ENCODE data around the gene CLEC11A.

The CLEC11A gene, protein sequence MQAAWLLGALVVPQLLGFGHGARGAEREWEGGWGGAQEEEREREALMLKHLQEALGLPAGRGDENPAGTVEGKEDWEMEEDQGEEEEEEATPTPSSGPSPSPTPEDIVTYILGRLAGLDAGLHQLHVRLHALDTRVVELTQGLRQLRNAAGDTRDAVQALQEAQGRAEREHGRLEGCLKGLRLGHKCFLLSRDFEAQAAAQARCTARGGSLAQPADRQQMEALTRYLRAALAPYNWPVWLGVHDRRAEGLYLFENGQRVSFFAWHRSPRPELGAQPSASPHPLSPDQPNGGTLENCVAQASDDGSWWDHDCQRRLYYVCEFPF

DNA sequence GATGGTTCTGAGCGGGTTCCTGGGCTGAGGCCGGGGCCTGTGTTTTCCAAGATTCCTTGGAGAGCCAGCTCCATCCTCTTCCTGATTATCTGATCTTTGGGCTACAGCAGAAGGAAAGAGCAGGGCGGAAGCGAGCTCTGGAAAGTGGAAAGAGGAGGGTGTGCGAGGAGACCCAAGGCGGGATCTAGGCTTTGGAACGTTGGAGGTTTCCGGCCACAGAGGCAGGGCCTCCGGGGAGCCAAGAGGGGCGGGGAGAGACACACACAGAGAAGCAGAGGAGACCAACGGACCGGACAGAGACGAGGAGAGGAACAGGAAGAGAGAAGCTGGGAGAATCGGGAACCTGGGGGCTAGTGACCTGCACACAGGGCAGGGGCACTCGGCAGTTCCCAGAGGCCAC, at the start of gene CLEC11A:
Gene CLEC11A (plus strand): TSS at position 296 of the 400 bp plus-strand sequence. CDS start 162 bp downstream, outside the sequence.
- no peak for DNase-seq (ENCODE audit: low read depth)

DNA sequence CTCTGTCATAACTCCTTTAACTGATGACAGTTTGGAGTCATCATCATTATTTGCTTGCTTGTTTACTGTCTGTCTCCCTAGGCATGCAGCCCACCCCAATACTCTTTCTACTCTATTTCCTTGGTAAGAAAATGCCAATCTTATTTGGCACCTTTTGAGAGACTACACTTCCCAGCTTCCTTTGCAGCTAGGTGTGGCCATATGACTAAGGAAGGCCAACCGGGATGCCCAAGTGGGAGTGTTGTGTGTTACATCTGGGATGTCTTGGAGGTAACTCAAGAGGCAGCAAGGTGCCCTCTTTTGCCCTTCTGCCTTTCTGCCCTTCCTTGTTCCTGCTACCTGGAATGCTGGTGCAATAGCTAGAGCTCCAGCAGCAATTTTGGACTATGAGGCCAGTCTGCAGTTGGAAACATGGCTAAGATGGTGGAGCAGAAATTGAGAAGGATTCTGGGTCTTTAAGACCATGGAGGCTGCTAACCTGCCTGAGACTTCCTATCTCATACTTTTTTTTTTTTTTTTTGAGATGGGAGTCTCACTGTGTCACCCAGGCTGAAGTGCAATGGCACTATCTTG, 46.5 kb upstream of the CLEC11A start:
- no peak for DNase-seq (ENCODE audit: low read depth)

DNA sequence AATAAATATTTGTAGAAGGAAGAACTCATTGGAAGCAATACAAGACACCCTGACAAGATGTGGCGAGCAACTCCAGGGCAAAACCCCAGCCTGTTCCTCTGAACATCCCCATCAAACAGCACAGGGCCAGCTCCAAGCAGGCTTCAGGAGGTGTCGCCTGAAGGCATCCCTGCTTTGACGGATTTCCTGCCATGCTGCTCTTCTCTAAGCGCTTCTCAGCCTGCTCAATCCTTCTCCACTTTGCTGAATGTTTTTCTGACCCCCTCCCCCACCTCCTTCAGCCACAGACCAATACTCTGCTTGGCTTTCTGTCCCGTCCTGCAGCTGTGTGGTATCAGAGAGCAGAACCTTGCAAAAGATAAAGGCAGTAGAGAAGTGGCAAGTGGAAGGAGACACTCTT, 45.5 kb upstream of the CLEC11A start:
- no peak for DNase-seq (ENCODE audit: low read depth)

DNA sequence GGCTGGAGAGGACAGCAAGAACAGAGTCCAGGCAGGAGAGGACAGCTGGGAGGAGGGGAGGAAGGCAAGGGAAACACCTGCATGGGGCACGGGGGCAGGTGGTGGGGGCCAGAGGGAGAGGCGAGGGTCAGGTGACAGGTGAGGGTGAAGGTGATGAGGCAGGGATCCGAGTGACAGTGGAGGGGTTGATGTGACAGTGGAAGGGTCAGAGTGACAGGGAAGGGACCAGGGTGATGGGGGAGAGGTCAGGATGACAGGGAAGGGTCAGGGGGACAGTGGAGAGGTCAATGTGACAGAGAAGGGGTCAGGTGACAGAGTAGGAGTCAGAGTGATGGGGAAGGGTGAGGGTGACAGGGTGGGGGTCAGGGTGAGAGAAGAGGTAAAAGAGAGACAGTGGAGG, 44.8 kb upstream of the CLEC11A start:
- no peak for DNase-seq (ENCODE audit: low read depth)

DNA sequence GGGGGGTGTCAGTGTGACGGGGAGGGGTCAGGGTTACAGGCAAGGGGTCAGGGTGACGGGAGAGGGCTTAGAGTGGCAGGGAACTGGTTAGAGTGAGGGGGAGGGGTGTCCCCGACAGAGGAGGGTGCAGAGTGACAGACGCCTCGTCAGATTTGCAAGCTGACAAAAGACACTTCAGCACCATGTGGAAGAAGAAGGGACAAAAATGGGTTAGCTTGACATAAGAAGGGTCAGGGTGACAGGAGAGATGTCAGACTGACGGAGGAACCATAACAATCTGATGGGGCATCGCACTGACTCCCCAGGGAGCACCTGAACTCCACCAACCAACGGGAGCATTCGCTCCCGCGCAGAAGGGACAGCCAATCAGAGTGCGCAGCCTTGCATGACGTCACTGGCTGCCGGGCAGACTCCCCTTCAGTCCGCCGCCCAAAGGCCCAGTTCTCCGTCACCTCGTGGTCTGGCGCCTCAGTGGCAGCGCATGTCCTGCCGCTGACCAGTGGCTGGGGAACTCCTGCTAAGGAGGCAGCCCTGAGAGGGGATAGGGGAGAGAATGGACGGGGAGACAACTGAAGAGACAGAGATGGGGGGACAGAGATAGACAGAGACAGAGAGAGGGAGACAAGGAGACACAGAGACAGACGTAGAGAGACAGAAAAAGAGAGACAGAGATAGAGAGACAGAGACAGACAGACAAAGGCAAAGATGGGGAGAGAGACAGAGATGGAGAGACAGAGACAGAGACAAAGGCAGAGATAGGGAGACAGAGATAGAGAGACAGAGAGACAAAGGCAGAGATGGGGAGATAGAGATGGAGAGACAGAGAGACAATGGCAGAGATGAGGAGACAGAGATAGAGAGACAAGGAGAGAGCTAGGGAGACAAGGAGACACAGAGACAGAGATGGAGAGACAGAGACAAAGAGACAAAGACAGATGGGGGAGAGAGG, 43.7 kb upstream of the CLEC11A start:
- peak; percentile 50 for DNase-seq (ENCODE audit: low read depth)

DNA sequence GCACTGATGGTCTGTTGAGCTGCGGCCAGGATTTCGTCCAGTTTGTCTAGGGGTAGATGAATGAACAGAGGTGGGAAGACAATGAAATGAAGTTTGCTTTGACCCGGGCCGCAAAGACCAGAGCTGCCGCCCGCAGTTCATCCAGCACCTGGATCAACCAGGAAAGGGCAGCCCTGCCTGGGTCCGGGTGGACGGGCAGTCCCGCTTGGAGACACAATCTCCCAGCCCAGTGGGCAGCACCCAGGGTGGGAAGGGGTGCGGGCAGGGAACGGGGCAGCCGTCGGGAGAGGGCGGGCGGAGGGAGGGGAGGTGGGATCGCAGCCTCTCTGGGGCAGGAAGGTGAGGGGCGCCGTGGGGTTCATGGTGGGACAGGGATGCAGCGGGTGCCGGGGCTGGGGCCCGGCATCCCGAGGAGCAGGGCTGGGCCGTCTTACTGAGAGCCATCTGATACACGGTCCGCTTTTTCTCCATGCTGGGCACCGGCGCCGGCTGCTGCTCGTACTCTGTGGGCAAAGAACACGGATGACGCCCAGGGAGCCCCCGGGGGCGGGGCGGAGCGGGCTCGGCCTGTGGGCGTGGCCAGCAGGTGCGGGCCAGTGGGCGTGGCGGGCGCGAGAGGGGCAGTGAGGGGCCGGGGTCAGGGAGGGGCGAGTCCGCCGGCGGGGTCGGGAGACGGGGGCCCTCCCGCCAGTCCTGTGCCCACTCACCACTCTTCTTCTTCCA, 36.7 kb upstream of the CLEC11A start:
- DNase-seq (ENCODE audit: low read depth) = no peak

DNA sequence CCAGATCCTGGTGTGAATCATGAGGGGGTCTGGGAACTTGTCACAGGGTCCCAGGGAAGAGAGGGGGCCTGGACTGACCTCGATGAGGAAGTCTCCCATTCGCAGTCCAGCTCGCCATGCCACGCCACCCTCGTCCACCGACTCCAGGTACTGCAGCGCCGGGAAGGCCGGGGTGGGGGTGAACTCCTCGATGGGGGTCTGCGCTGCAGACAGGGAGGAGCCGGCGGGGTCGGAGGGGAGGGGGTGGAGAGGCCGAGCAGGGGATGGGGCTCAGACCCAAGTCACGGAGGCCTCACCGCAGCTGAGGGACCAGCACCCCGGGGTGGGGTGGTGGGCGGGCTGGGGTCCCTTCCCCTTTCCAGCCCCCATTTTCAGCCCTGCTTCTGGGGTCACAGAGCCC, 34.4 kb upstream of the CLEC11A start:
- DNase-seq (ENCODE audit: low read depth) = no peak

DNA sequence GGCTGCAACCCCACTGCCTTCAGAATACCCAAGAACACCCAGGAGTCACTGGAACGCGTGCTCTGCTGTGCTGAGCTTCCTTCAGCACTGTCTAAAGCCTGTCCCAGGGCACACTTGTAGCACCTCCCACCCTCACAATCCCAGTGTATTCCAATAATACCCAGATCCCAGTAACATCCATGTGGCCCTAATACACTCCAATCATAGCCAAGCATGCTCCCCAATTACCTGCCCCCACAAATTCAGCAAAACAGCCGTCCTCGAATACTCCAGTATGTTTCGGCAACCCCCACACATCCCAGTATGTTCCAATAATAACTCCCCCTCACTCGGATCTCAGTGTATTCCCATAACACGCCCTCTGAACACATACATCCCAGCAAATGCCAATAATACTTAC, 32.7 kb upstream of the CLEC11A start:
- no peak for DNase-seq (ENCODE audit: low read depth)

DNA sequence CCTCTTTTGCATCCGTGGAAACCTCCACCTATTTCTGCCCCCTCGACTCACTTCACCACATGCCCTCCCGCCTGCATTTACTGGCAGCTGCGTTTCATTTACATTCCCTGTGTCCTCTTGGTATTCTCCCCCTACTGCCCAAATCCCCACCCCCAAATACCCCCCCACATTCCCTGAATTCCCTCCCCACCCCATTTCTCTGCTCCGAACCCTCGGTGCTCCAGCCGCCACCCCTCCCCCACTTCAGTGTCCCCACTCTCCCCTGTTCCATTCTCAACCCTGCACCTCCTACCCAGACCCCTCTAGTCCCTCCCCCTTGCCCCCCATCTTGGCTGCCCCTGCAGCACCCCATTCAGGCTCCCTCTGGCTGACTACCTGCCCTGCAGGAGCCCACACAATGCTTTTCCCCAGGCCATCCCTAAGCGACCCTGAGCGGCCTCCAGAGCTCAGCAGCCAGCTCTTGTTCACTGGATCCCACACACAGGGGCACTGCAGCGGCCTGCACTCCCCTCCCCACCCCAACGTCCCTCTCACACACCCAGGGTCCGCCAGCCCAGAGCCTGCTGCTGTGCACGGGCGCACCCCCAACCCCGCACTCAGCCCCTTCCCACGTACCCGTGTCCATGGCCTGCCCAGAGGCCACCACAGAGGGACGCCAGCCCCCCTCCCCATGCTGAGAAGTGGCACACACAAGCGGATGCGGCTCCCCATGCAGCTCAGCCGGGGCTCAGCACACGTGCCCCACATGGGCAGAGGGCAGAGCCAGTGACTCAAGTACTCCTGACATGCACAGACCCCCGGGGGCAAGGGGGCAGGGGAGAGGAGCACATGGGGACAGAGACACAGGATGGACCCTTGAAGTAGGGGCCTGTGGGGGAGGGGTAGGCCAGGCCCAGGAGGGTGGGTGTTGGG, 29.8 kb upstream of the CLEC11A start:
- no peak for DNase-seq (ENCODE audit: low read depth)

DNA sequence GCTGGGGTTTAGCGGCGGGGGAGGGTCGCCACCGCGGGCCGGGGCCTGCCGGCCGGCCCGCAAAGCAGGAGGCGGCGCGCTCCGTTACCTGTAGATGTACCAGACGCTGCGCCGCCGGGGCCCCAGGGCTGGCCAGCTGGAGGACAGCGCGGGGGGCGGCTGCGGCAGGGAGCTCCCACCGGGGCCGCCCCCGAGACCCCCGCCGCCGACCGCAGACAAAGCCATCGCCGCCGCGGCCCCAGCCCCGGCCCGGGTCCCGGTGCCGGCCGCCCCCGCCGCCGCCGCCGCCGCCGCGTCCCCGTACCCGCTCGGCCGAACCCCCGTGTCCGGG, 28.4 kb upstream of the CLEC11A start:
- DNase-seq (ENCODE audit: low read depth) = no peak

DNA sequence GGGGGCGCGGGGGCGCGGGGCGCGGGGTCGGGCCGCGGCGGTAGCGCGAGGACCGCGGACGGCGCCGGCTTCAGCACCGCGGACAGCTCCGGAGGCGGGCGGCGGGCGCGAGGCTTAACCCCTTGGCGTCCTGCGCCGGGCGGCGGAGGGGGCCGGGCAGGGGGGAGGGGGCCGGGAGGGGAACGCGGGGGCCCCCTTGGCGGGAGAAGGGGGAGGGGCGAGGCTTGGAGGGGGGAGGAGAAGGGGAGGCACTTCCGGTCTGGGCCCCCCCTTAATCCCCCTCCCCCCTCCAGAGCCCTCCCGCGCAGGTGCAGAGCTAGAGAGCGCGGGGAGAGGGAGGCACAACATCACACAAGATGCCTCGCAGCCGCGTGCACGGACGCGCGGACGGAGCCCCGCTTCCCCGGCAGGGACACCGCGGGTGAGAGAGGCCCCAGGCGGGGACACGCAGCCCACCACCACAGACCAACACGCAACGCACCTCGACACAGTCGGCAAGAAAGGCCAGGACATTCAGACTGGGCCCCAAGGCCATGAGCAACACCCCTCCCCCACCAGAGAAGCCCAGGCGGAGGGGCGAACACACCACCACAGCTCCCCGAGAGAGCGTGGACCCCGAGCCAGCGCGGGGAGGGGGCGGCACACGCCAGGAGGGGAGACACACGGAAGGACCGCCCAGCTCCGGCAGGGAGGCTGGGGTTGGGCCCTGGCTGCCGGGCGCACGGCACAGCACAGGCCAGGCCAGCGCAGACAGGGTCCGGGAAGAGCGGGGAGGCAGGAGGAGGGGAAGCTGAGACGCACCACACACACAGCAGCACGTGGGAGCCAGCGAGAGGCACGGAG, 27.7 kb upstream of the CLEC11A start:
- no peak for DNase-seq (ENCODE audit: low read depth)

DNA sequence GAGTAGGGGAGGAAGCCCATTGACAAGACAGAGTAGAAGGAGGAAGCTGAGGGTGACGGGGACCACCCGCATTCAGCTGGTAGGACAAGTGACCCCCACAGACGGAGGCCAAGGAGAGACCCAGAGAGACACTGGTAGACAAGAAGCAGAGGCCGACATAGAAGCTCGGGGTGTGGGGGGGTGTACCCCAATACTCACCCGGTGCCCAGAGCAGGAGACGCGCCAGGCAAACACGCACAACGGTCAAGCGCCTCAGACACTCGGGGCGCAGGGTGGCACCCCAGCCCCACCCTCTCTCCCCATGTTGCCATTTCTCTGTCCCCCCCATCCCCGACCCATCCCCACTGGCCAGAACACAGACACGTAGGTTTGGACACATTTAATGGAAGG, 27.1 kb upstream of the CLEC11A start:
- no peak for DNase-seq (ENCODE audit: low read depth)

DNA sequence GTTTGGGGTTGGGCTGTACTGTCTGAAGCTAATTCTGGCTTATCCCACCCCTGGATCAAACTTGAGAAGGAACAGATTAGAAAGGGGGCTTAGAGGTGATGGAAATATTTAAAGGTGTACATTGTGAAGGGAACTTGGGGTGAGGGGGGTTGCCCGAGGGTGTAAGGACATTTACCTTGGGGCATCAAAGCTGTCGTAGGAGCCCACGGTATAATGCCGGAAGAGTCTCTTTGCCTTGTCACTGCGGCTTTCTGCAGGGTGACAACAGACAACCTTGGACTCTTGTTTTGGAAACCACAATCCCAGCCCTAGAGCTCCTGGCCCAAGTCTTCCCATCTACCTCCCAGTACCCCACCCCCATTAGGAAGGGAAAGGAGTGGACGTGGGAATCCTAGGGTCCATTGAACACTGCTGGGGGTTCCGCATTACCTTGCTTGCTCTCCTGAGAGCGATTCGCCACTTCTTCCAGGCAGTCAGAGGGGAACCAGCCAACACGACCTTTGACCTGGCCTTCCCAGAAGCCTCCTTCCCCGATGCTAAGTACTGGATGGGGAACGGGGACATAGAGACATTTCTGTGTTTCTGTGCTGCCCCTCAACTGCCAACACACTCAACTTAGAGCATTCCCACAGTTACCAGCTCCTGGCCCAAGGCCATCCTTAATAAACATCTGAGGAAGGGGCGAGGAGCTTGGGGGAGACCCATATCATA, 25.6 kb upstream of the CLEC11A start:
- no peak for DNase-seq (ENCODE audit: low read depth)

DNA sequence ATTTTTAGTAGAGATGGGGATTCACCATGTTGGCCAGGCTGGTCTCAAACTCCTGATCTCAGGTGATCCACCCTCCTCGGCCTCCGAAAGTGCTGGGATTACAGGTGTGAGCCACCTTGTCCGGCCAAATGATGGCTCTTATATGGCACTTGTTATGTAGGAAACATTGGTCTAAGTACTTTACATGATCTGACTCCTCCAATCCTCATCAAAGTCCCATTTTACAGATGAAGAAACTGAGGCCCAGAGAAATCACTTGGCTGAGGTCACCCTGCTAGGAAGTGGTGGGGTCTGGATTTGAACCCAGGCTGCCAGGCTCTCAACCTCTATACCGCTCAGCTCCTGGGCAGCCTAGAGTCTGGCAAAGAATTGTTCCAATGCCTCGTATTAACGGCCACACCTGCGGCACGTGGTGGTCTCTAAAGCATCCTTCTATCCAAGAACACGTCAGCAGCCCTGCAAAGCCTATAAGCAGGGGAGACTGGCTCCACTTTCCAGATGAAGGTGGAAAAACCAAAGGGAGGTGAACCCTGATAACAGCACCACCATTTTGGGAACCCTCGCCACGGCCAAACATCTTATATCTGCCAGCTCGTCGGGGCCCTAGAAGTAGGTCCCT, 21.7 kb upstream of the CLEC11A start:
- DNase-seq (ENCODE audit: low read depth) = no peak

DNA sequence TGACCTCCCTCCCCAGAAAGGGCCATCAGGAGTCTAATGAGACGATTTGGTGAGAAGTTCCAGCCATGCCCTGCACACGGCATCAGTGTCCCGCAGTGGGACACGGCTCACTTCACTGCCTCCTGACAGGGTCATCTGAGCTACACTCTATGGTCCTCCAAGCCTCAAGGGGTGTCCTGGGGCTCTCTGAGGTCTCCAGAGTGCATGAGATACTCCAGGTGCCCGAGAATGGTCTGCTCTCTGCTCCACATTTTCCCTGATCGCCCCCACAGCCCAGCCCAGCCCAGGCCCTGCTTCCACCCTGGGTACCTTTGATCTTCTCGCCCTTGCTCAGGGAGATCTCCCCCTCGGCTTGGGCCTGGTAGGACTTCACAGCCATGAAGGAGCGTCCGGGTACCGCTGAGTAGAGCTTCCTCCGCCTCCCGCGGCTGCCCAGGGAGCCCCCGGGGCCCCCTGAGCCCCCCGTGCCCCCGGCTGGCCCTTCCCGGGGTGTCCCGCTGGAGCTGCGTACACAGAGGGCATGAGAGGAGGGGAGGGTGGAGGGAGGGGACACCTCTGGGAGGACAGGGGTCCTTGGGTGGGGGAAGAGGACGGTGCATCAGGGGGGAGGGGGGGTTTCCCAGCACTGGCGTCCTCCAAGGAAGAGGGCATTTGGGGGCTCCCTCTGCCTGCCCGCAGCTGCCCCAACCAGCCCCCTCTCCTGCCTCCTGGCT, 20.9 kb upstream of the CLEC11A start:
- DNase-seq (ENCODE audit: low read depth) = no peak

DNA sequence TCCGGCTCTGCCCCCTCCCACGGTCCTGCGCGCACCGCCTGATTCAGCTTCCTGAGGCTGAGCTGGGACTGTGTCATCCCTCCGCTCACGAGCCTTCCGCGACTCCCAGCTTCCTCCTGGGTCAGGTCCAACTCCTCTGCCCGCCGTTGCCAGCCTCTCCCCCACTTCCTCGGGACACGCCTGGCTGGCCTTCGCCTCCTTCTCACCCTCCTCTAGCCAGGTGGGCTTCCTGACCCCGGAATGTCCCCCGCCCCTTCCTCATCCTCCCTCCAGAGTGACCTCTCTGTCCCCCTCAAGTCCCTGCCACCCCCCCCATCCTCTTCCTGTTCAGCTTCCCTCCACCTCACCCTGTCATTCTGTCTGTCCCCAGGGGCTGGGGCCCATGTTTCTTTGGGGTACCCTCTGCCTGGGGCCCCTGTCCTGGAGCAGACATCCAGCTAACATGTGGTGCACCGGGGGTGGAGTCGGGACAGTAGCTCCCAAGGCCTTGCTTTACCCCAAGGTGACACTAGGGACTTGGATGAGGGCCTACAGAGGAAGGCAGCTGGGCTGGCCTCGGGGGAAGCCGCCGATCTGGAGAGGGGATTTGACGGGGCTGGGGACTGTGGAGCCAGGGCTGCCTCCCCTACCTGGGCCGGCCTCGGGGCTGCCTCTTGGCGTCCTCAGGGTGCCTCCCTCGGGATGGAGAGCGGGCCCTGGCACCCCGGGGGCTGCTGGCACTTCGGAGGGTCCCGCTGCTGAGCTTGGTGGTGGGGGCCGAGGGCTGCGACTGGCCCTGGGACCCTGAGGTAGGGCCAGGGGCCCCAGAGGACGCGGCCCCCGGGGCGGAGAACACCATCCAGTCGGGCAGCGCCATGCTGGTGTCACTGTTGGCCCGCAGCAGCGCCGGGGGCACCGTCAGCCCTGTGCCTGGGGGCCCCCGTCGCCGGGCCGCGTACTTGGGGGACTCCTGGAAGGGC, 20.0 kb upstream of the CLEC11A start:
- no peak for DNase-seq (ENCODE audit: low read depth)
